Neural progenitor cell (in vitro differentiated cells): ENCODE results near the gene PLEKHA7.

Experiments used
- EZH2 ChIP-seq: fragments of 200-600 bp; sonication (generic); IDR thresholded peaks from 2 replicates; pipeline ENCODE4 v1.6.1; 2017; ENCODE audit warnings: antibody characterized with exemption, mild to moderate bottlenecking, moderate library complexity
- EZH2phosphoT487 ChIP-seq: fragments of 200-600 bp; sonication (generic); IDR thresholded peaks from 2 replicates; pipeline ENCODE4 v1.6.1; 2017; ENCODE audit warnings: antibody characterized with exemption
- TF ChIP-seq, protein P1 (sequence below): fragments of 200-600 bp; sonication (generic); IDR thresholded peaks from 2 replicates; pipeline ENCODE4 v1.5.1; 2017; ENCODE audit warnings: antibody characterized with exemption, mild to moderate bottlenecking

DNA sequence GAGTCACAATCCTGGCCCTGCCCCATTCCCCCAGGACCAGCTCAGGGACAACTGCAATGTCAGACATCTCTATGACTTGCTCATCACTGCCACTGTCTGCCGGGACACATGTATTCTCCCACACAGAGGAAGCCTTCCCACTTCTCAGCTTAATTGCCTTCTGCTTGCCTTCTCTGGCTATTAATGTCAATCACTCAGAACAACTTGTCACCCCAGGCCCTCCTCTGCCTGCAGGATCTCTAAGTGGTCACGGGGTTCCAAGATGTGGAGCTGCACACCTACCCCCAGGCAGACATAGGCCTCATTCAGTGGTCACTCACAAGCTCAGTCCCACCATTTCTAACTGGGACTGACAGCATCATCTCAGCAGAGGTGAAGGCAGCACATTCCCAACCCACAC is 15.1 kb downstream of the PLEKHA7 start:
- TF ChIP-seq, protein P1, sequence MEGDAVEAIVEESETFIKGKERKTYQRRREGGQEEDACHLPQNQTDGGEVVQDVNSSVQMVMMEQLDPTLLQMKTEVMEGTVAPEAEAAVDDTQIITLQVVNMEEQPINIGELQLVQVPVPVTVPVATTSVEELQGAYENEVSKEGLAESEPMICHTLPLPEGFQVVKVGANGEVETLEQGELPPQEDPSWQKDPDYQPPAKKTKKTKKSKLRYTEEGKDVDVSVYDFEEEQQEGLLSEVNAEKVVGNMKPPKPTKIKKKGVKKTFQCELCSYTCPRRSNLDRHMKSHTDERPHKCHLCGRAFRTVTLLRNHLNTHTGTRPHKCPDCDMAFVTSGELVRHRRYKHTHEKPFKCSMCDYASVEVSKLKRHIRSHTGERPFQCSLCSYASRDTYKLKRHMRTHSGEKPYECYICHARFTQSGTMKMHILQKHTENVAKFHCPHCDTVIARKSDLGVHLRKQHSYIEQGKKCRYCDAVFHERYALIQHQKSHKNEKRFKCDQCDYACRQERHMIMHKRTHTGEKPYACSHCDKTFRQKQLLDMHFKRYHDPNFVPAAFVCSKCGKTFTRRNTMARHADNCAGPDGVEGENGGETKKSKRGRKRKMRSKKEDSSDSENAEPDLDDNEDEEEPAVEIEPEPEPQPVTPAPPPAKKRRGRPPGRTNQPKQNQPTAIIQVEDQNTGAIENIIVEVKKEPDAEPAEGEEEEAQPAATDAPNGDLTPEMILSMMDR = no peak
- TF ChIP-seq EZH2 (no peak), EZH2phosphoT487 (no peak)
